Right lobe of liver (tissue), 6 donors: ENCODE data around the gene NR2F1-AS1. TPM values are rescaled to one million over a fixed set of nuclear protein-coding genes. Genes with fewer than 3 reads are reported as not detected.
A peak's percentile ranks its signal among the peaks of the same experiment; 100 is the strongest.

Experiments used
- ATAC-seq, 4 donors: fragments of 200-7000 bp; cut with Tn5 transposase; one replicate each; pipeline ENCODE4 v1.9.1; 2020; ENCODE audit warnings: mild to moderate bottlenecking in 4 of 4, moderate library complexity in 4 of 4
- DNase-seq, 3 donors: peaks; one replicate each; pipeline ENCODE4 v3.0.0-alpha.2; 2020
- H3K27ac ChIP-seq, 3 donors: fragments of 200-600 bp; one replicate each; pipeline ENCODE4 v1.8.0; 2022
- H3K27me3 ChIP-seq, 2 donors: fragments of 200-600 bp; one replicate each; pipeline ENCODE4 v1.8.0; 2022
- H3K36me3 ChIP-seq, 4 donors: fragments of 200-600 bp; sonication (generic) in 1 of 4; one replicate each; pipeline versions ENCODE4 v1.5.1 to v1.8.0; 2017 to 2022; ENCODE audit warnings: control low read depth in 1 of 4
- H3K4me1 ChIP-seq, 4 donors: fragments of 200-600 bp; sonication (generic) in 1 of 4; one replicate each; pipeline versions ENCODE4 v1.5.1 to v1.8.0; 2017 to 2022; ENCODE audit warnings: control low read depth in 1 of 4
- H3K4me3 ChIP-seq, 3 donors: fragments of 200-600 bp; one replicate each; pipeline ENCODE4 v1.8.0; 2022
- H3K9me3 ChIP-seq, 4 donors: fragments of 200-600 bp; sonication (generic) in 1 of 4; one replicate each; pipeline versions ENCODE4 v1.5.1 to v1.8.0; 2017 to 2022; ENCODE audit warnings: control low read depth in 1 of 4
- POLR2A ChIP-seq: fragments of 450-650 bp; IDR thresholded peaks from one replicate; pipeline ENCODE4 v1.6.1; 2017; ENCODE audit warnings: antibody characterized with exemption, mild to moderate bottlenecking
- WGBS: methylation state at CpG from one replicate; pipeline ENCODE4 v1.1.6; 2018; ENCODE audit warnings: low coverage, low lambda C conversion rate; ENCODE audit not compliant: insufficient coverage; ENCODE audit errors: missing lambda C conversion rate; 5-methylcytosine and 5-hydroxymethylcytosine counted together
- intact Hi-C, 2 donors: fragments of 100-400 bp; cut with DNase I; formaldehyde crosslinking; loops; one replicate each; pipeline versions ENCODE4 v1.11.2 to v1.14.1; 2022
- total RNA-seq, 6 experiments: library from RNA; depleted of rRNA in 2 of 6; stranded (reverse); fragments of >200 nt in 2 of 6; fragmentation: NEBNext Ultra II Directional in 3 of 6; extraction: Animal tissue kit (Norgen Biotek cat#: 25700) in 3 of 6; gene quantifications; one replicate each; pipeline versions ENCODE4 v1.1.0 to v1.2.4, GENCODE V29; 2016 to 2023
- TF ChIP-seq, protein P1 (sequence below), 4 donors: fragments of 200-600 bp in 3 of 4; fragments of 450-650 bp in 1 of 4; IDR thresholded peaks; one replicate each; pipeline versions ENCODE4 v1.5.1 to v1.8.0; 2016 to 2022; ENCODE audit warnings: antibody characterized with exemption in 4 of 4, mild to moderate bottlenecking in 2 of 4
- donor health status: DM: no; HTN: yes; CAD: no.
- donor health status: DM: no; HTN: no; CAD: no.
- donor health status: DM: no; HTN: no; CAD: no.
- donor health status: DM: no; HTN: yes; CAD: no.
- donor health status: DM: no; HTN: yes; CAD: no.

The NR2F1-AS1 gene
- total RNA-seq, 6 experiments from 2014 or later: 1.2 to 3.8 (median 2.3) TPM

DNA sequence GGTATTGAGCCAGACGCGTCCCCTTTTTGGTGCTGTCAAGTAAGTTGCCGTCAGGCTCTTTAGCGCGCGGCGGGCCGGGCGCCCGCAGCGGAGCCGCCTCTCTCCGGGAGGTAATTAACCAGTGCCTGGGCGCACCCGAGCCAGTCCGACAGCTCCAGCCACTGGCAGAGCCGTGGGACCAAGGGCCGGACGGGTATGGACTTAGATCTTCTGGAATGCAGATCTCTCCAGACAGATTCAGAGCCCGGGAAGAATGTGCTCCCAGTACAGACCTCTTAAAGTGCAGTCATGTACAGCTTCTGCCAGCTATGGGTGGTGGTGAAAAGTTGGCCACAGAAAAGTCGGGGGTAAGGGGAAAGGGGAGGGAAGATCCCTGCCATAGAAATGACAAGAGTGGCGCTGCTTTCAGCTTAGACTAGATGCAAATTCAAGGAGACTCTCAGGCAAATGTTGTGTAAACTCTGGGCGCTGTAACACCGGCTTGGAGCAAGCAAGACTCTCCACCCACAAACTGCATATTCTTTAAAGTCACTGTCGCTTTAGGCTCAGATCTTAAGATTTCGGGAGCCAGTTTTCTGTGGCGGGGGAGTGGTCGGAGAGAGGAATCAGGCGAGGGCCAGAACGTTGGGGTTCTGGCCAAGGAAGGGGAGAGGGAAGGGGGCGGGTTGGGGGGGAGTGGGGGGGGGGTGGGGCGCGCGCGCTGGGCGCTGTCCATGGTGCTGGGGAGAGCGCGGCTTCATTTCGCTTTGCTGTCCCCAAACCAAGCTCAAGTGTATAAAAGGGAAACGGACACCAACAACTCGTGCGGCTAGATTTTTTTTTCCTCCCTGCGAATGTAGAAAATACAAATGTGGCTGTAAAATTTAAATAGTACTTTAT lies 31.2 kb upstream of the NR2F1-AS1 start:
- intact Hi-C loops: no loop called here
- no peaks in the 10 kb centered on the region for H3K9me3 ChIP-seq
- TF ChIP-seq, protein P1, sequence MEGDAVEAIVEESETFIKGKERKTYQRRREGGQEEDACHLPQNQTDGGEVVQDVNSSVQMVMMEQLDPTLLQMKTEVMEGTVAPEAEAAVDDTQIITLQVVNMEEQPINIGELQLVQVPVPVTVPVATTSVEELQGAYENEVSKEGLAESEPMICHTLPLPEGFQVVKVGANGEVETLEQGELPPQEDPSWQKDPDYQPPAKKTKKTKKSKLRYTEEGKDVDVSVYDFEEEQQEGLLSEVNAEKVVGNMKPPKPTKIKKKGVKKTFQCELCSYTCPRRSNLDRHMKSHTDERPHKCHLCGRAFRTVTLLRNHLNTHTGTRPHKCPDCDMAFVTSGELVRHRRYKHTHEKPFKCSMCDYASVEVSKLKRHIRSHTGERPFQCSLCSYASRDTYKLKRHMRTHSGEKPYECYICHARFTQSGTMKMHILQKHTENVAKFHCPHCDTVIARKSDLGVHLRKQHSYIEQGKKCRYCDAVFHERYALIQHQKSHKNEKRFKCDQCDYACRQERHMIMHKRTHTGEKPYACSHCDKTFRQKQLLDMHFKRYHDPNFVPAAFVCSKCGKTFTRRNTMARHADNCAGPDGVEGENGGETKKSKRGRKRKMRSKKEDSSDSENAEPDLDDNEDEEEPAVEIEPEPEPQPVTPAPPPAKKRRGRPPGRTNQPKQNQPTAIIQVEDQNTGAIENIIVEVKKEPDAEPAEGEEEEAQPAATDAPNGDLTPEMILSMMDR (IDR thresholded peaks at IDR 0.05): no peak
- TF ChIP-seq POLR2A: no peak
- 5% methylated on average over 25 of the region's 43 CpGs for WGBS
- no peaks in the 10 kb centered on the region for H3K4me1 ChIP-seq
- no peak overlapping the region for H3K27ac ChIP-seq
- H3K36me3 ChIP-seq: no peaks in the 10 kb centered on the region
- no peak overlapping the region for H3K4me3 ChIP-seq
- ATAC-seq (peak; percentile 45 to 72 (median 65)), DNase-seq (no peak)
- H3K27me3 ChIP-seq: peaks cover 0 to 46% of the 10 kb centered on the region in 2 donors

DNA sequence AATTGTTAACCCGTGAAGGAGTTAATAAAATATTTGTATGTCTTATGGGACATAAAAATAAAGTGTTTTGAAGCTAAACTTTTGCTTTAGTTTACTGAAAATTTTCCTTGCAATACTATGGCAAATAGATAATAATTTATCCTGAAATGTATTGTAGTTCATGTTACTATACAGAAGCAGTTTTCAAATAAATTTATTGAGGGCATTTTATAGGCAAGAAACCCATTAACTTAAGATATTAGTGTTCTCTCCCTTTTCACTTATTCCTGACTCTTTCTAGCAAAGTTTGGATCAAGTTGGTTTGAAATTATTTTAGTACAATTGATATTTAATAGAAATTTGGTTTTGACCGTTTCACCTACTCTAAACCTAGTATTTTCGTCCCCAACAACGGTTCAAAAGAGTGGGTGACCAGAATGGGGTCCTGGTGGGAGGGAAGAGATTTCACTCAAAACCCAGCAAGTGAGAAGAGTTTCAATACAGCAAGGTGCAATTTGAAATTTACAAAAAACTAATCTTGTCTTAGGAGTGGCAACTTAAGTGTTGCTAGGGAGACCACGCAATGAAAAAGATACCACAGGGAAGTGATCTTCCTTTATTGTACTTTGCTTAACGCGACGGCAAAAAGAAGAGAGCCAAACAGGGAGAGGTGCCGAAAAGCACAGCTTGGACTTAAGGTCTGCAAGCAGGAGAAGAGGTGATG lies 30.4 kb upstream of the NR2F1-AS1 start:
- peaks cover 0 to 46% of the 10 kb centered on the region in 2 donors for H3K27me3 ChIP-seq
- no peaks in the 10 kb centered on the region for H3K4me1 ChIP-seq
- WGBS: 5% methylated on average over 9 of the region's 9 CpGs
- no peak overlapping the region for H3K4me3 ChIP-seq
- ATAC-seq (no peak), DNase-seq (no peak)
- TF ChIP-seq, protein P1 (IDR thresholded peaks at IDR 0.05): no peak
- TF ChIP-seq POLR2A: no peak
- no peak overlapping the region for H3K27ac ChIP-seq
- intact Hi-C loops: no loop called here
- no peaks in the 10 kb centered on the region for H3K9me3 ChIP-seq
- no peaks in the 10 kb centered on the region for H3K36me3 ChIP-seq

DNA sequence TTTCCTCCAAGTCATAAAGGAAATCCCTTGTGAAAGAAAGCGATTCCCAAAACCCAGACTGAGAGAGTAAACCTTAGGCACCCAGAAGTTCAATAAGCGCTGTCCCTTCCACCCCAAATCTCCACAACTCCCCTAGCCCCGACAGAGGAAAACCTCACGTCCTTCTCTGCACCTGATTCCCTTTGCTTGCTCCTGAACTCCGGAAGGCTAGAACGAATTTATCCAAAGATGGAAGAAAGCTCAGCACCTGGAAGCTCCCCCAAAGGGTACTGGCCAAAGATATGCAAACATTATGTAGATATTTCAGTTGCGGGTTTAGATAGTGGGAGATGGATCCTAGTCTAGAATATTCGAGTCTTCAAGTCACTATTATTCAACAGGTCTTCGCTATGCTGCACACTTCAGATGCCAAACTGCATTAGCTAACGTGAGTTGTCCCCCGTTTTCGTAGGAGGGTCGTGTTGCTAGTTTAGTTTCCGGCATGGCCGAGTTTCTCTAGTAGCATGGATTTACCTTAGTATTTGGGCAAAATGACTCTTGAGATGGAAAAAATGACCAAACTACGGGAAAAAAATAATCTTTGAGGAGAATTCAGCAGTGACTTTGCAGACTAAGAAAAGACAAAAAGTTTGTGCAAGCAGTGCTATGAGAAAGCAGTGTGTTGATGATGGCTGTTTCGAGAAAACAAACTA lies 29.7 kb upstream of the NR2F1-AS1 start:
- TF ChIP-seq, protein P1 (IDR thresholded peaks at IDR 0.05): no peak
- no peak for TF ChIP-seq POLR2A
- Histone ChIP-seq H3K4me1 (no peaks in the 10 kb centered on the region), H3K4me3 (no peak overlapping the region), H3K36me3 (no peaks in the 10 kb centered on the region), H3K9me3 (no peaks in the 10 kb centered on the region), H3K27me3 (peaks cover 0 to 46% of the 10 kb centered on the region in 2 donors), H3K27ac (no peak overlapping the region)
- 12% methylated on average over 17 of the region's 17 CpGs for WGBS
- no peak for ATAC-seq
- intact Hi-C loops: no loop called here
- no peak for DNase-seq

DNA sequence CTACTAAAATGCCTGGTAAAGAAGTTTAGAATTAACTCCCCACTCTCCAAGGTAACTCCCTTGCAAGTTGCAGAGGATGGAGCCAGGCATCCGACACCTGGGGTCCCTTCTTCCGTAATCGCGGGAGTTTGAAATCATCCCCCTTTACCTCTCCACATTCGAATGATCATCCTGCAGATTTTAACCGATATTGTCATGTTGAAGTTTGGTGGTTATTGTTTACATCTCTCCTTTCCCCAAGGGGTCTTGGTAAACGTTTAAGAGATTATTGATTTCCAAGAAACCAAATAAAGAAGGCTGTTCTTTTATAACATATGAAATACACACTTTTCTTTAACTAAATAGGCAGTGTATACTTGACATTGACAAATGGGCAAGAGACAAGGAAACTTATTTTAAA lies 28.7 kb upstream of the NR2F1-AS1 start:
- Histone ChIP-seq H3K36me3 (no peaks in the 10 kb centered on the region), H3K4me1 (no peaks in the 10 kb centered on the region), H3K4me3 (no peak overlapping the region), H3K9me3 (no peaks in the 10 kb centered on the region), H3K27me3 (peaks cover 0 to 52% of the 10 kb centered on the region in 2 donors), H3K27ac (no peak overlapping the region)
- ATAC-seq: no peak
- DNase-seq: no peak
- no peak for TF ChIP-seq POLR2A
- TF ChIP-seq, protein P1 (IDR thresholded peaks at IDR 0.05): no peak
- WGBS: 10% methylated on average over 7 of the region's 7 CpGs
- intact Hi-C loops: no loop called here
